IPS-11a (cell line): Measurements from ENCODE around the gene NANOS3.
"Not testable (repeated sequence)": the region's sequence is repeated elsewhere in the genome, so short reads cannot be mapped to it uniquely, and the experiment has no call there.

Experiments
- H3K4me3 ChIP-seq: one replicate; pipeline ENCODE4 v1.5.1; 2013; ENCODE audit warnings: low read depth, low read length, control low read depth

NANOS3 gene

DNA sequence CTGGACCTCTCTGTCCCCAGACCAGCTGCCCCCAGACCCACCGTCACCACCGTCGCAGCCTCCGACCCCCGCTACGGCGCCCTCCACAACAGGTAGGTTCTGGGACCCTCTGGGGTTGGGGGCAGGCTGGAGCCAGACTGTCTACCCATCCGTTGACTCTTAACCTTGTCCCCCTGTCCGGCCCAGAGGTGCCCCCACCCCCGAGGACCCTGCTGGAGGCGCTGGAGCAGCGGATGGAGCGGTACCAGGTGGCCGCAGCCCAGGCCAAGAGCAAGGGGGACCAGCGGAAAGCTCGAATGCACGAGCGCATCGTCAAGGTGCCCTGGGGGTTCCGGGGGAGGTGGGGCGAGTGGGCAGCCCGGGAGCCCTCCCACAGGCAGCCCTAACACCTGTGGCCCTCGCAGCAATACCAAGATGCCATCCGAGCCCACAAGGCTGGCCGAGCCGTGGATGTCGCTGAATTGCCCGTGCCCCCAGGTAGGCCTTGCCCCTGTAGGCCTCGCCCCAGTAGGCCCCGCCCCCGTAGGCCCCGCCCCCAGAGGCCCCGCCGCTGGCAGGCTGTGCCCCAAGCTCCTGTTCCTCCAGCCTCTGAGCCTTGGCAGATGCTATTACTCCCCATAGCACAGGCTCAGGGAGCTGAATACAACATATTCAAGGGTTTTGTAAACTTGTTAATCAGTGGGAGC is 41.9 kb downstream of the NANOS3 start:
- no peak overlapping the region for H3K4me3 ChIP-seq

DNA sequence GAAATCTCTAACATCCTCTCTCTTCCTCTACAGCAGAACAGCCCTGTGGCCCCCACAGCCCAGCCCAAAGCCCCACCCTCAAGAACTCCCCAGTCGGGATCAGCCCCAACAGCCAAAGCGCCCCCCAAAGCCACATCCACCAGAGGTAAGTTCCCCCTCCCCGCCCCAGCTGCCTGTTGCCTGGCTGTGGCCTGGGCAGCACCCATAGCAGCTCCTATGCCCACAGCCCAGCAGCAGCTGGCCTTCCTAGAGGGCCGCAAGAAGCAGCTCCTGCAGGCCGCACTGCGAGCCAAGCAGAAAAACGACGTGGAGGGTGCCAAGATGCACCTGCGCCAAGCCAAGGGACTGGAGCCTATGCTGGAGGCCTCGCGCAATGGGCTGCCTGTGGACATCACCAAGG is 43.6 kb downstream of the NANOS3 start:
- no peak overlapping the region for H3K4me3 ChIP-seq

DNA sequence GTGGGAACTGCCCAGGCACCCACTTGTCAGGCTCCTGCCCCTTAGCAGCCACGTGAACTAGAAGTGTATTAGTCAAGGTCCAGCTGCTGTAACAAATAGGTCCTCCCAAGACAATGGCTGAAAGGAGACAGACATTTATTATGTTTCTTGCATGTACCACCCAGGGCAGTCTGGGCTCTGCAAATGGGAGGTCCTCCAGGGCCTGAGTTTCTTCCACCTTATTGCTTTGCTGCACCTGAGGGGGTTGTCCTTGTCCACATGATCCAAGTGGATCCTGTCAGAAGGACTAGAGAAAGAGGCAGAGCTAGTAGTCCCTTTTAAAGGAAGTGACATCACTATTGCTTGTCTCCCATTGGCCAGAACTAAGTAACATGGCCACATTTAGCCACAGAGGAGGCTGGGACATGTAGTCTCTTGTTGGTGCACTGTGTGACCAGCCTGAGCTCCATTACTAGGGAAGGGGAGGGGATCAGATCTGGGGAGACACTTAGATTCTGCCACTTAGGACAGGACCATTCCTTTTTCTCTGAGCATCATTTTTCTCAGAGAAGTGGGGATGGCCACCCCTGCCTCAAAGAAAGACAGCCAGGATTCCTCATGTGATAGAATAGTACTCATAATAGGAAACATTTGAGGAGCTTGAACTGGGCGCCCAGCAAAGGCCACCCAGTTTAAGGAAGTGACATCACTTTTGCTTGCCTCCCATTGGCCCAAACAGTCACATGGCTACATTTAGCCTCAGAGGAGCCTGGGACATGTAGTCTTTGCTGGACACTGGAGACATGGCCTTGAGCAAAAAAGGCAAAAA is 44.2 kb downstream of the NANOS3 start:
- H3K4me3 ChIP-seq: no peak overlapping the region

DNA sequence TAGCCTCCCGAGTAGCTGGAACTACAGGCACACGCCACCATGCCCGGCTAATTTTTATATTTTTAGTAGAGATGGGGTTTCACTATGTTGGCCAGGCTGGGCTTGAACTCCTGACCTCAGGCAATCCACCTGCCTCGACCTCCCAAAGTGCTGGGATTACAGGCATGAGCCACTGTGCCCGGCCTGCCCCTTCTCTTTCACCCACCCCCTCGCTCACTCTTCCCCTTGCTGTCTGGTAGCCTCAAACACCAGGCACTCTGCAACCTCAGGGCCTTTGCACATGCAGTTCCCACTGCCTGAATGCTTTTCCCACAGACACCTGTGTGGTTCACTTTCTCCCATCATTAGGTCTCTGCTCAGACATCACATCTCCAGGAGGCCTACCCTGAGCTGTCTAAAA is 45.2 kb downstream of the NANOS3 start:
- not testable (repeated sequence) for H3K4me3 ChIP-seq

DNA sequence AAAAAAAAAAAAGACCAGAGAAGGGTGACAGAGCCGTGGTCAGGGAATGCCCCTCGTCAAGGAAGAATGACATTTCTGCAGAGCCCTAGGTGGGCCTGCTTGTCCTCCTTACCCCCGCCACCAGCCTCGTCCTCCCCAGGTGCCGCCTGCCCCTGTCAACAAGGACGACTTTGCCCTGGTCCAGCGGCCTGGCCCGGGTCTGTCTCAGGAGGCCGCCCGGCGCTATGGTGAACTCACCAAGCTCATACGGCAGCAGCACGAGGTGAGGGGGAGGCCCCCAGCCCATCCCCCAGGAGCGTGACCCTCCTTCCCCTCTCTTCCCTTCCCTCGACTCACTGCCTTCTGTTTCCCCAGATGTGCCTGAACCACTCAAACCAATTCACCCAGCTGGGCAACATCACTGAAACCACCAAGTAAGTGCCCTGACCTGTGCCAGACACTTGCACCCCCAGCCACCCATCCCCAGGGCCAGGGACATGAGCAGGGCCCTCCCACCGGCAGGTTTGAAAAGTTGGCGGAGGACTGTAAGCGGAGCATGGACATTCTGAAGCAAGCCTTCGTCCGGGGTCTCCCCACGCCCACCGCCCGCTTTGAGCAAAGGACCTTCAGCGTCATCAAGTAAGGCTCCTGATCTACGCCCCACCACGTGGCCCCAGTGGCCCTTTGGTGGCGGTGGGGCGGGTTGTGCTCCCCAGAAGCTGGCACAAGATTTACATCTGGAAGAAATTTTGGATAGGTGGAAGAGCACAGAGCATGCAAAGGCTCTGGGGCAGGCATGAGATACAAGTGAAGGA is 46.5 kb downstream of the NANOS3 start:
- no peak overlapping the region for H3K4me3 ChIP-seq

DNA sequence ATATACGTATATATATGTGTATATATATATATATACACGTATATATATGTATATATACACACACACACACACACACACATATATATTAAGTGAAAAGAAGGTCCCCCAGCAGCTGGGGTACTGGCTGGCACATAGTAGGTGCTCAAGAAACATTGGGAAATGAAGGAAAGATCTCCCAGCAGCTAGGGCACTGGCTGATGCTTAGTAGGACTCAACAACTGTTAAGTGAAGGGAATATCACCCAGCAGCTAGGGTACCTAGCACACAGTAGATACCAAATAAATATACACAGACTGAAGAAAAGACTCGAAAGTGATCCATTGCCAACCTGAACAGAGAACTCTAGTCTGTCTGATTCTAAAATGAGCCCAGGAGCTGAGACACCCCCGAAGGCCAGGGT is 49.1 kb downstream of the NANOS3 start:
- no peak overlapping the region for H3K4me3 ChIP-seq

DNA sequence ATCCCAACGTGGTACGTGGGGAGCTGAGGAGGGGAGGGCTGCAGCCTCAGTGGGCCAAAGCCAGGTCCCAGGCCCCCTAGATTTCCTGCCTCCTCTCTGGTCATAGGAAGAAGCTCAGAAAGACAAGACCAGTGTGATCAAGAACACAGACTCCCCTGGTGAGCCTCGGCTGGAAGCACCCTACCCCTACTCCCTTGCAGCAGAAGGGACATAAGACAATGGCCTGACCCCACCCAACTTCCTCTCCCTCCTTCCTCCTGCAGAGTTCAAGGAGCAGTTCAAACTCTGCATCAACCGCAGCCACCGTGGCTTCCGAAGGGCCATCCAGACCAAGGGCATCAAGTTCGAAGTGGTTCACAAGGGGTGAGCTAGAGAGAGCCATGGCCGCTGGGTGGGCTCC is 49.8 kb downstream of the NANOS3 start:
- H3K4me3 ChIP-seq: no peak overlapping the region

DNA sequence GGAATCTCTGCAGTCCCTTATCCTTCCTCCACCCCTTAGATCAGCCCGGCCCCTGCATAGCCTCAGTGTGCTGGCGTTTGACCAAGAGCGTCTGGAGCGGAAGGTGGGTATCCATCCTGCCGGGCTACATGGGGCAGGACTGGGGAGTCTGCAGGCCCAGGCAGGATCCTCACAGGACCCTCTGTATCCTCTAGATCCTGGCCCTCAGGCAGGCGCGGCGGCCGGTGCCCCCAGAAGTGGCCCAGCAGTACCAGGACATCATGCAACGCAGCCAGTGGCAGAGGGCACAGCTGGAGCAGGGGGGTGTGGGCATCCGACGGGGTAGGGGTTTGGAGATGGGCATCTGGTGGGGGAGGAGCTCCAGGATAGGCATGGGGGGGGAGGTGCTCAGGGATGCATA is 52.4 kb downstream of the NANOS3 start:
- no peak overlapping the region for H3K4me3 ChIP-seq

DNA sequence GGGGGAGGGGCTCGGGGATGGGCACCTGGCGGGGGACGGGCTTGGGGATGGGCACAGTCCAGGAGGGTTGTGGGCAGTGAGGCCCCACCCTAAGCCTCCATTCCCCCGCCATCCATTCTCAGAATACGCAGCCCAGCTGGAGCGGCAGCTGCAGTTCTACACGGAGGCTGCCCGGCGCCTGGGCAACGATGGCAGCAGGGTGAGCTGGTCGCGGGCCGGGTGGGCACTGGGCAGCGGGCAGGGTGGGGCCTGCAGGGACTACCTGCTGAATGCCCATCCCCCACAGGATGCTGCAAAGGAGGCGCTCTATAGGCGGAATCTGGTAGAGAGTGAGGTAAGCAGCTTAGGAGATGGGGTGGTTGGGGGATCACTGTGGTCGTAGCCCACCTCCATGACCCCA is 53.0 kb downstream of the NANOS3 start:
- no peak overlapping the region for H3K4me3 ChIP-seq
